HK-2 (cell line): ENCODE measurements around the gene OPRL1.

Source experiments
- DNase-seq: peaks from one replicate; pipeline ENCODE4 v3.0.0-alpha.2; 2018; ENCODE audit not compliant: unreplicated experiment

OPRL1 gene

GRCh38 chr20:64042054-64042781 is 37.7 kb upstream of the OPRL1 start:
- DNase-seq: no peak

GRCh38 chr20:64043768-64044167 is 36.1 kb upstream of the OPRL1 start:
- DNase-seq: no peak

- peak; percentile 68 for DNase-seq
Measured at GRCh38 chr20:64044484-64045247, 35.2 kb upstream of the OPRL1 start.

- no peak for DNase-seq
Measured at GRCh38 chr20:64045346-64046011, 34.4 kb upstream of the OPRL1 start.

GRCh38 chr20:64047046-64047389 is 32.9 kb upstream of the OPRL1 start:
- no peak for DNase-seq

GRCh38 chr20:64047968-64048401 is 31.9 kb upstream of the OPRL1 start:
- DNase-seq: no peak

GRCh38 chr20:64048402-64049044 is 31.4 kb upstream of the OPRL1 start:
- no peak for DNase-seq

GRCh38 chr20:64049060-64049877 is 30.6 kb upstream of the OPRL1 start, which contains the start of gene SOX18:
SOX18 (minus strand) TSS chr20:64049639; CDS start chr20:64049516, 123 bp downstream.
- DNase-seq: no peak

GRCh38 chr20:64049878-64050260 is 30.0 kb upstream of the OPRL1 start:
- no peak for DNase-seq

- DNase-seq: no peak
Measured at GRCh38 chr20:64050261-64051032, 29.4 kb upstream of the OPRL1 start.

GRCh38 chr20:64051033-64051452 is 28.8 kb upstream of the OPRL1 start:
- DNase-seq: no peak

GRCh38 chr20:64051561-64052325 is 28.1 kb upstream of the OPRL1 start:
- no peak for DNase-seq

- no peak for DNase-seq
Measured at GRCh38 chr20:64052326-64052722, 27.6 kb upstream of the OPRL1 start.

- no peak for DNase-seq
Measured at GRCh38 chr20:64052987-64053840, 26.7 kb upstream of the OPRL1 start.

GRCh38 chr20:64053841-64054661 is 25.8 kb upstream of the OPRL1 start:
- peak; percentile 63 for DNase-seq

GRCh38 chr20:64055396-64055892 is 24.4 kb upstream of the OPRL1 start:
- no peak for DNase-seq

- peak; percentile 81 for DNase-seq
Measured at GRCh38 chr20:64055893-64056638, 23.8 kb upstream of the OPRL1 start.
